Measurements from ENCODE around the gene IFT27. TPM values are rescaled to one million over a fixed set of nuclear protein-coding genes. Genes with fewer than 3 reads are reported as not detected.

The IFT27 gene
- polyA plus RNA-seq, 1 donor (not counting 4 experiments of a cell fraction or from before 2014, with no cell fraction given), result 18.5 TPM

DNA sequence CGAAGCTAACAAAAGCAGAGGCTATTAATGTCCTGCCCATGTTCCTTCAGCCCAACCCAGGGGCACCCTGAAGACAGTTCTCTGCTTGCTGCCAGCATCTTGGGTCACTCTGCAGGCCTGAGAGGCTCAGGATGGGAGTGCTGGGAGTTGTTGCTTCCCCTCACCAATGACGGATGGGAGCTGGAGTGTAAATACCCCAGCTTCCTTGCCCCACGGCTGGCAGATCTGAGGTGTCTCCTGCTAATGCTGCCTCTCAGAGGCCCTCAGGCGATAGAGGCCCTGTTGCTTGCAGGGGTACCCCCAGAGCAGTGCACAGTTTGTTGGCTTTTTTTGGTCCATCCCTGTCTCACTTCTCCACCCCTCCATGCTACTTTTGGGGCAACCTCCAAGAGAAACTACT is 32.9 kb downstream of the IFT27 start:
- Histone ChIP-seq H3K9ac (ENCODE audit: control insufficient read depth, extremely low read depth, insufficient read depth, low read length) (no peak overlapping the region), H3K27ac (ENCODE audit: control insufficient read depth, insufficient read depth, low read length) (no peak overlapping the region), H3K9me1 (ENCODE audit: control insufficient read depth, extremely low read depth, insufficient read depth, low read length) (no peaks in the 10 kb centered on the region), H3K36me3 (ENCODE audit: control insufficient read depth in 2 of 2, extremely low read depth in 1 of 2, insufficient read depth in 2 of 2, low read length in 2 of 2) (no peaks in the 10 kb centered on the region), H4K20me1 (ENCODE audit: control insufficient read depth, extremely low read depth, insufficient read depth, low read length) (no peaks in the 10 kb centered on the region), H3K27me3 (ENCODE audit: control insufficient read depth, extremely low read depth, insufficient read depth, low read length) (no peaks in the 10 kb centered on the region), H3K4me2 (ENCODE audit: control insufficient read depth, extremely low read depth, insufficient read depth, low read depth, low read length) (no peak overlapping the region), H3K4me3 (ENCODE audit: control insufficient read depth in 2 of 3, extremely low read depth in 1 of 3, insufficient read depth in 2 of 3, low read depth in 1 of 3, low read length in 3 of 3) (no peak overlapping the region), H3K79me2 (ENCODE audit: control insufficient read depth, insufficient read depth, low read length) (no peaks in the 10 kb centered on the region), H2AFZ (ENCODE audit: control insufficient read depth, low read length) (no peak overlapping the region), H3K4me1 (ENCODE audit: control insufficient read depth, extremely low read depth, insufficient read depth, low read length) (peaks cover 6% of the 10 kb centered on the region), H3K9me3 (ENCODE audit: control insufficient read depth, low read depth, low read length) (no peaks in the 10 kb centered on the region)
- dilution Hi-C loops (cut with MboI; ENCODE audit: extremely low pct_ligation_motif_present, low sequenced_read_pairs), result no loop called here
- no peak for DNase-seq (ENCODE audit: low read depth, low spot score)
- TF ChIP-seq, protein P1, sequence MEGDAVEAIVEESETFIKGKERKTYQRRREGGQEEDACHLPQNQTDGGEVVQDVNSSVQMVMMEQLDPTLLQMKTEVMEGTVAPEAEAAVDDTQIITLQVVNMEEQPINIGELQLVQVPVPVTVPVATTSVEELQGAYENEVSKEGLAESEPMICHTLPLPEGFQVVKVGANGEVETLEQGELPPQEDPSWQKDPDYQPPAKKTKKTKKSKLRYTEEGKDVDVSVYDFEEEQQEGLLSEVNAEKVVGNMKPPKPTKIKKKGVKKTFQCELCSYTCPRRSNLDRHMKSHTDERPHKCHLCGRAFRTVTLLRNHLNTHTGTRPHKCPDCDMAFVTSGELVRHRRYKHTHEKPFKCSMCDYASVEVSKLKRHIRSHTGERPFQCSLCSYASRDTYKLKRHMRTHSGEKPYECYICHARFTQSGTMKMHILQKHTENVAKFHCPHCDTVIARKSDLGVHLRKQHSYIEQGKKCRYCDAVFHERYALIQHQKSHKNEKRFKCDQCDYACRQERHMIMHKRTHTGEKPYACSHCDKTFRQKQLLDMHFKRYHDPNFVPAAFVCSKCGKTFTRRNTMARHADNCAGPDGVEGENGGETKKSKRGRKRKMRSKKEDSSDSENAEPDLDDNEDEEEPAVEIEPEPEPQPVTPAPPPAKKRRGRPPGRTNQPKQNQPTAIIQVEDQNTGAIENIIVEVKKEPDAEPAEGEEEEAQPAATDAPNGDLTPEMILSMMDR (optimal IDR thresholded peaks at IDR 0.05 in 1 of 3, IDR thresholded peaks at IDR 0.05 in 1 of 3, conservative IDR thresholded peaks at IDR 0.05 in 1 of 3; ENCODE audit: extremely low read depth in 1 of 3, insufficient read depth in 2 of 3, low read length in 3 of 3), result no peak
- TF ChIP-seq EZH2 (IDR thresholded peaks at IDR 0.05; ENCODE audit: low read length), result no peak
- no peak for FAIRE-seq

DNA sequence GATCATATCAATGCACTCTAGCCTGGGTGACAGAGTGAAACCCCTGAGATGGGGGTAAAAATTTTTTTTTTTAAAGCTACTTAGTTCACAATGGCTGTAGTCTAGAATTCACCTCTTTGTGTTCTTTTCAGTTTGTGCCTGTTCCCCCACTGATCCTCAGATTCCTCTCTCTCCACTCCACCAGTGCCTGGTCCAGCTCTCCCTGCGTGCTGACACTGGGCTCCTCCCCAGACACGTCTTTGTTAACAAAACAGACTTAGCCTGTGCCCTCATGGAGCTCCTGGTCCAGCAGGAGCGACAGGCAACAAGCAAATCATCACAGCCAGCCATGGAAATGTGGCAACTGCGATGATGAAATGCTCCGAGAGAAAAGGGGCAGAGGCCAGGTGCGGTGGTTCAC is 34.0 kb downstream of the IFT27 start:
- FAIRE-seq, result no peak
- no peak overlapping the region for H3K27ac ChIP-seq (ENCODE audit: control insufficient read depth, insufficient read depth, low read length)
- no peak overlapping the region for H3K4me3 ChIP-seq (ENCODE audit: control insufficient read depth in 2 of 3, extremely low read depth in 1 of 3, insufficient read depth in 2 of 3, low read depth in 1 of 3, low read length in 3 of 3)
- no peaks in the 10 kb centered on the region for H3K9me1 ChIP-seq (ENCODE audit: control insufficient read depth, extremely low read depth, insufficient read depth, low read length)
- H3K9ac ChIP-seq (ENCODE audit: control insufficient read depth, extremely low read depth, insufficient read depth, low read length), result no peak overlapping the region
- TF ChIP-seq EZH2 (IDR thresholded peaks at IDR 0.05; ENCODE audit: low read length), result no peak
- TF ChIP-seq, protein P1 (optimal IDR thresholded peaks at IDR 0.05 in 1 of 3, IDR thresholded peaks at IDR 0.05 in 1 of 3, conservative IDR thresholded peaks at IDR 0.05 in 1 of 3; ENCODE audit: extremely low read depth in 1 of 3, insufficient read depth in 2 of 3, low read length in 3 of 3), result no peak
- dilution Hi-C loops (cut with MboI; ENCODE audit: extremely low pct_ligation_motif_present, low sequenced_read_pairs), result no loop called here
- no peaks in the 10 kb centered on the region for H4K20me1 ChIP-seq (ENCODE audit: control insufficient read depth, extremely low read depth, insufficient read depth, low read length)
- no peaks in the 10 kb centered on the region for H3K27me3 ChIP-seq (ENCODE audit: control insufficient read depth, extremely low read depth, insufficient read depth, low read length)
- no peaks in the 10 kb centered on the region for H3K36me3 ChIP-seq (ENCODE audit: control insufficient read depth in 2 of 2, extremely low read depth in 1 of 2, insufficient read depth in 2 of 2, low read length in 2 of 2)
- H3K4me1 ChIP-seq (ENCODE audit: control insufficient read depth, extremely low read depth, insufficient read depth, low read length), result peaks cover 6% of the 10 kb centered on the region
- no peak for DNase-seq (ENCODE audit: low read depth, low spot score)
- H2AFZ ChIP-seq (ENCODE audit: control insufficient read depth, low read length), result no peak overlapping the region
- H3K79me2 ChIP-seq (ENCODE audit: control insufficient read depth, insufficient read depth, low read length), result no peaks in the 10 kb centered on the region
- no peak overlapping the region for H3K4me2 ChIP-seq (ENCODE audit: control insufficient read depth, extremely low read depth, insufficient read depth, low read depth, low read length)
- no peaks in the 10 kb centered on the region for H3K9me3 ChIP-seq (ENCODE audit: control insufficient read depth, low read depth, low read length)
